A549 treated with DMSO at 1 μM for 4 hours (cell line): ENCODE measurements around the gene CD68. TPM values are rescaled to one million over a fixed set of nuclear protein-coding genes. Genes with fewer than 3 reads are reported as not detected.

ENCODE experiments used
- total RNA-seq: library from RNA; stranded (reverse); fragments of 200-300 nt; extraction: Qiagen RNA extraction; gene quantifications from 5 replicates; pipeline ENCODE4 v1.2.3, GENCODE V29; 2022; ENCODE audit warnings: low read depth

CD68 gene, protein sequence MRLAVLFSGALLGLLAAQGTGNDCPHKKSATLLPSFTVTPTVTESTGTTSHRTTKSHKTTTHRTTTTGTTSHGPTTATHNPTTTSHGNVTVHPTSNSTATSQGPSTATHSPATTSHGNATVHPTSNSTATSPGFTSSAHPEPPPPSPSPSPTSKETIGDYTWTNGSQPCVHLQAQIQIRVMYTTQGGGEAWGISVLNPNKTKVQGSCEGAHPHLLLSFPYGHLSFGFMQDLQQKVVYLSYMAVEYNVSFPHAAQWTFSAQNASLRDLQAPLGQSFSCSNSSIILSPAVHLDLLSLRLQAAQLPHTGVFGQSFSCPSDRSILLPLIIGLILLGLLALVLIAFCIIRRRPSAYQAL
- 31.9 to 41.8 TPM (median 37.0 TPM) in 5 replicates for total RNA-seq

DNA sequence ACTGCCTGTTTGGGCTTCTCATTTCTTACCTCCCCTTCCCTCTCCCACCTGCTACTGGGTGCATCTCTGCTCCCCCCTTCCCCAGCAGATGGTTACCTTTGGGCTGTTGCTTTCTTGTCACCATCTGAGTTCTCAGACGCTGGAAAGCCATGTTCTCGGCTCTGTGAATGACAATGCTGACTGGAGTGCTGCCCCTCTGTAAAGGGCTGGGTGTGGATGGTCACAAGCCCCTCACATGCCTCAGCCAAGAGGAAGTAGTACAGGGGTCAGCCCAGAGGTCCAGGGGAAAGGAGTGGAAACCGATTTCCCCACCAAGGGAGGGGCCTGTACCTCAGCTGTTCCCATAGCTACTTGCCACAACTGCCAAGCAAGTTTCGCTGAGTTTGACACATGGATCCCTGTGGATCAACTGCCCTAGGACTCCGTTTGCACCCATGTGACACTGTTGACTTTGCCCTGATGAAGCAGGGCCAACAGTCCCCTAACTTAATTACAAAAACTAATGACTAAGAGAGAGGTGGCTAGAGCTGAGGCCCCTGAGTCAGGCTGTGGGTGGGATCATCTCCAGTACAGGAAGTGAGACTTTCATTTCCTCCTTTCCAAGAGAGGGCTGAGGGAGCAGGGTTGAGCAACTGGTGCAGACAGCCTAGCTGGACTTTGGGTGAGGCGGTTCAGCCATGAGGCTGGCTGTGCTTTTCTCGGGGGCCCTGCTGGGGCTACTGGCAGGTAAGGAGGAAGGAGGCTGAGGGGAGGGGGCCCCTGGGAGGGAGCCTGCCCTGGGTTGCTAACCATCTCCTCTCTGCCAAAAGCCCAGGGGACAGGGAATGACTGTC is at the start of gene CD68:
Gene CD68, plus strand, starts transcription at position 638 of the 833 bp plus-strand sequence. Its CDS starts 40 bp downstream, at position 678.

DNA sequence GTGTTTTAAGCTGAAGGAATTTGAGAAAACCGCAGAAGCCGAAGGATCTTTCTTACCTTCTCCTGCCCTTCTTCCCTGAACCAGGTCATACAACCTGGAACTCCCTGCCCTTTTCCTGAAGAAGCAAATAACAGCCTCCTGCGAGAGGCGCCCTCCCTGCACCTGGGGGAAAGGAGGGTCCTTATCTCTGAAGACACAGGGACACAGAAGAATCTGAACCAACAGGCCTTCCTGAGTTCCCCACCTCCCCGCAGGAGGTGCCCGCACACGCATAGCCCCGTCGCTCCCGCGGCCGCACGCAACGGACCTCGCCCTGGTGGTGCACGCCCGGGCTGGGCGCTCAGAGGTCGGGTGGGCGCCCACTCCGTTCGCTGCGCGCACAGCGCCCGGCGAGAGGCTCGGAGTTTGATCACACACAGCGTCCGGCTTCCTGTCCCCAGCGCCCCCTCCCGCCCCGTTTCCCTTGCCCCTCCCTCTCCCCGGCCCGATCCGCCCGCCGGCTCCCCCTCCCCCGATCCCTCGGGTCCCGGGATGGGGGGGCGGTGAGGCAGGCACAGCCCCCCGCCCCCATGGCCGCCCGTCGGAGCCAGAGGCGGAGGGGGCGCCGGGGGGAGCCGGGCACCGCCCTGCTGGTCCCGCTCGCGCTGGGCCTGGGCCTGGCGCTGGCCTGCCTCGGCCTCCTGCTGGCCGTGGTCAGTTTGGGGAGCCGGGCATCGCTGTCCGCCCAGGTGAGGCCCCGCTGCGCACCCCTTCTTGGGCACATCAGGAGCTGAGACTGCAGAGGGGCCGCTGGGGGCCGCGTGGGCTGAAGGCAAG is 30.6 kb upstream of the CD68 start, which contains the start of gene TNFSF12:
Gene TNFSF12, plus strand, starts transcription at position 474 of the 816 bp plus-strand sequence. Its CDS starts 96 bp downstream, at position 570.

DNA sequence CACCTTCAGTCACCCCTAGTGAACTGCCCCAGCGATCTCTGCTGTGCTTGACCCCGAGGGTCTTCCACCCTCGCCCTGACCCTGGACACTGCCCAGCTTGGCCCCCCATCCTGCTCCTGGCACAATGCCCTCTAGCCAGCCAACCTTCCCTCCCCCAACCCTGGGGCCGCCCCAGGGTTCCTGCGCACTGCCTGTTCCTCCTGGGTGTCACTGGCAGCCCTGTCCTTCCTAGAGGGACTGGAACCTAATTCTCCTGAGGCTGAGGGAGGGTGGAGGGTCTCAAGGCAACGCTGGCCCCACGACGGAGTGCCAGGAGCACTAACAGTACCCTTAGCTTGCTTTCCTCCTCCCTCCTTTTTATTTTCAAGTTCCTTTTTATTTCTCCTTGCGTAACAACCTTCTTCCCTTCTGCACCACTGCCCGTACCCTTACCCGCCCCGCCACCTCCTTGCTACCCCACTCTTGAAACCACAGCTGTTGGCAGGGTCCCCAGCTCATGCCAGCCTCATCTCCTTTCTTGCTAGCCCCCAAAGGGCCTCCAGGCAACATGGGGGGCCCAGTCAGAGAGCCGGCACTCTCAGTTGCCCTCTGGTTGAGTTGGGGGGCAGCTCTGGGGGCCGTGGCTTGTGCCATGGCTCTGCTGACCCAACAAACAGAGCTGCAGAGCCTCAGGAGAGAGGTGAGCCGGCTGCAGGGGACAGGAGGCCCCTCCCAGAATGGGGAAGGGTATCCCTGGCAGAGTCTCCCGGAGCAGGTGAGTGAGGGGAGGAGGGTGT is 20.7 kb upstream of the CD68 start, which contains the start of gene TNFSF13:
Gene TNFSF13, plus strand, starts transcription at position 207 of the 776 bp plus-strand sequence. Its CDS starts 290 bp downstream, at position 497.

DNA sequence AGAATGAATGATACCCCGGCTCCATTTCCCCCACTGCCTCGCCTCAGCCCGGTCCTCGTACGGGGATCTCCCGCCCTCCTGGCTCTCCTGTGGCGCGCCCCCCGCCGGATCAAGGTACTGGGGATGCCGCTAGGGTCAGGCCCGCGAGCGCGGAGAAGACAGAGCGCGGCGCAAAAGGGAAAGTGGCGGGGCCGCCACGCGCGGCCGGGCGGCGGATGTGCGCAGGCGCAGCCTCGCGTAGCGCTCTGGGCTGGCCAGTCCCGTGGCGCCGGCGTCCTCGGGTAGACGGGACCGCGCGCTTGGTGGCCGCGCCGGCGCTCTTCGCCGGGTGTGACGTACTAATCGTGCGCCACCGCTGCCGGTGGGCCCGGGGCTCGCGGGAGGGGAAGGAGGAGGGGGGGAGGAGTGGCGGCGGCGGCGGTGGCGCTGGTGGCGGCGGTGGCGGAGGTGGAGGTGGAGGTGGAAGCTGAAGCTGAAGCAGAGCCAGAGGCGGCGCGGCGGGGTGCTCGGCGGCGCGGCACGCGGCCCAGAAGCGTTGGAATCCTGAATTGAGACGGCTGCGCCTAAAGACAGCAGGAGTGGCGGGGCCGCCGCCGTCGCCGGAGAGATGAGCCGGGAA is 17.7 kb upstream of the CD68 start, which contains the start of gene SENP3:
Gene SENP3, plus strand, starts transcription at position 331 of the 619 bp plus-strand sequence. CDS start 1,158 bp downstream, outside the sequence.

DNA sequence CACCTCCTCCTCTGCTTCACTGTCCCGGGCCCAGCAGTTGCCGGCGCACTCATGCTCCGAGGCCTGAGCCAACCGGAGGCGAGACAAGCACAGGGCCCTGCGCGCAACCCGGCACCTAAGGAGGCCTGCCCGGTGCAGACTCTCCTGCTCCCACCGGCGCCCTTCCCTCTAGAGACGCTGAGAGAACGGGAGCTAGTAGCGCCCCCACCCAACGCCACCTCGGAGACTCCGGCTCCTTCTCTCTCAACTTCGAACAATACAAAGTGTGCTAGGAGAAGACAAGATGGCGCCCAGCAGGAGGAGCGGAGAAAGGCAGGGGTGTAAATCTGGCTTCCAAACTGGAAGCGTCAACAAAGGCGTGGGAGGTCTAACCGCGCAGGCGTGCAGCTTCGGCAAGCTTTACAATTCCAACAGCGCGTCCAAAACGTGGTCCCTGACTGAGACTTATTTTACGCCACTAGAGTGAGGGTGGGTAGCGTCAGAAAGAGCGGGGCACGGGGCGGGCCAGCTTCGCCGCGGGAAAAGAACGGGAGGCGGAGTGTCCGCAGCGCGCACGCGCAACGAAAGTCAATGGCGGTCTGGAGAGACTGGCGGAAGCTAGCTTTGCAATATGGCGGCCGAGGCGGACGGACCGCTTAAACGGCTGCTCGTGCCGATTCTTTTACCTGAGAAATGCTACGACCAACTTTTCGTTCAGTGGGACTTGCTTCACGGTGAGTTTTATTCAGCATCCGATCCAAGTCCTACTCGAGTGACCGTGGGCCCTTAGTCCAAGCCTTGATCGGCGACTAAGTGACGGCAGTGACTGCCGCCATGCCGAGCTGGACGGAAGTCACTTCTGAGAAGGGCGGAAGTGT is 4.0 kb downstream of the CD68 start, which contains the start of gene MPDU1:
Gene MPDU1, plus strand, starts transcription at position 600 of the 857 bp plus-strand sequence. Its CDS starts 11 bp downstream, at position 611.

DNA sequence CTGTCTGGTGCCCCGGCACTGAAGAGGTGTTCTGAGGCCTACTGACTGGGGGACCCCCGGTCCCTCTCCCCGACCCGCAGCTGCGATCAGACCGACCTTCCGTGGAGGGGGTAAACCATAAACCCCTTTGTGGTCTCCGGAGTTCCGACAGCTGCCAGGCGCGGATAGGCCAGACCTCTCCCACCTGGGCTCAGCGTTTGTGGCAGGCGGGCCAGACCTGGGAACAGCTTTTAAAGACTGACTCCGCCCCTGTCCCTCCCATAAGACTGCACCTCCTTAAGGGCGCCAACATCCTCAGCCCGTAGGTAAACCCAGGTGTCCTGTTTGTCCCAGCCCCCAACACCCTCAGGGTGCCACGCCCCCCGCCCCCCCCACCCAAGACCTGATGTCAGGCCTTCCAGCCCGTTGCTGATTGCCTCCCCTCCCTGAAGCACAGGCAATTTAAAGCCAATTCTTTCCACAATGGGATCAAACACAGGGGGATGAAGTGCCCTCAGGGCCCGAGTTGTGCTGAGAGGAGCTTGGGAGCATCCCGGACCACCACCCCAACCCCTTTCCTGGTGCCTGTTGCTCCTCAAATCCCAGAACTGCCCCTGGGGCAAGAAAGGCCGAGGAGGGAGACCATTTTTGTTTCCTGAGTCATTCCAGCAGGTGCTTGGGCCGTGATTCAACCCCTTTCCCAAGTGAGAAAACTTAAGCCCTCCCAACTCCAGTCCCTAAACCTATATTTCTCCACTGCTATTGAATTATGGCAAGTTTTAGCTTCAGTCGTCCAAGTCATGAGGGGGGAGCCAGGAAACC is 10.7 kb downstream of the CD68 start, which contains the start of gene SOX15:
Gene SOX15, minus strand, starts transcription at position 204 of the 801 bp plus-strand sequence. CDS start 418 bp downstream, outside the sequence.

DNA sequence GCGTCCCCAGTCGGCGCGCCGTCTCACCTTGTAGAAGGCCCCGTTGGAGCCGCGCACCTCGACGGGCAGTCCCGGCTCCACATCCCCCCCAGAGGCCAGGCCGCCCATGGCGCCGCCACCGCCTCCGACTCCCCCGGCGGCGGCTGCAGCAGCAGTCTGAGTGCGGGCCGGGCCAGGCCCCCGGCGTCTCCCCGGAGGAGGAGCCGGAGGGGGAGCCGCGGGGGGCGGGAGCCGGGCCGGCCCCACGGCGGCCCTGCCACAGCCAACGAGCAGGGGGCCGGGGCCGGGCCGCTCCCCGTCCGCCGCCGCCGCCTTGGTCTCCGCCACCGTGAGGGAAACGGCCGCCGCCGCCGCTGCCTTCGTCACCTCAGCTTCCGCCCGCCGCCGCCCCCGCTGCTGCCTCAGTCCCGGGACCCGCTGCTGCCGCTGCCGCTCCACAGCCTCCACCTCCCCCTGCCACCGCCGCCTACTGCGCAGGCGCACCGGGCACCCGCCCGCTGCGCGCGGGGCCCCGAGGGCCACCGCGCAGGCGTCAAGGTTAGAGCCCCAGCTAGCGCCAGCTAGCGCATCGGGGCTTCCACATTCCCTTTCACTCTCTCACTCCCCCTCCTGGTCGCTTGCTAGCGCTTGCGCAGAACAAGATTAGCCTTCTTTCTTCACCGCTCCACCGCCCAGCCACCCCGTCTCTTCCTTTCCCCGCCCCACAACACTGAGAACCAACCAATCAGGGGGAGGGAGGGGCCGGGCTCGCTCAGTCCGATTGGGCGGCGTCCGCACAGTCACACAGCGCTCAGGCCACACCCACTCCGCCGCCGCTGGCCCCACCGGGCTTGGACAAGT is 35.2 kb downstream of the CD68 start, which contains the start of gene FXR2:
Gene FXR2, minus strand, starts transcription at position 473 of the 840 bp plus-strand sequence. Its CDS starts 365 bp downstream, at position 108.

DNA sequence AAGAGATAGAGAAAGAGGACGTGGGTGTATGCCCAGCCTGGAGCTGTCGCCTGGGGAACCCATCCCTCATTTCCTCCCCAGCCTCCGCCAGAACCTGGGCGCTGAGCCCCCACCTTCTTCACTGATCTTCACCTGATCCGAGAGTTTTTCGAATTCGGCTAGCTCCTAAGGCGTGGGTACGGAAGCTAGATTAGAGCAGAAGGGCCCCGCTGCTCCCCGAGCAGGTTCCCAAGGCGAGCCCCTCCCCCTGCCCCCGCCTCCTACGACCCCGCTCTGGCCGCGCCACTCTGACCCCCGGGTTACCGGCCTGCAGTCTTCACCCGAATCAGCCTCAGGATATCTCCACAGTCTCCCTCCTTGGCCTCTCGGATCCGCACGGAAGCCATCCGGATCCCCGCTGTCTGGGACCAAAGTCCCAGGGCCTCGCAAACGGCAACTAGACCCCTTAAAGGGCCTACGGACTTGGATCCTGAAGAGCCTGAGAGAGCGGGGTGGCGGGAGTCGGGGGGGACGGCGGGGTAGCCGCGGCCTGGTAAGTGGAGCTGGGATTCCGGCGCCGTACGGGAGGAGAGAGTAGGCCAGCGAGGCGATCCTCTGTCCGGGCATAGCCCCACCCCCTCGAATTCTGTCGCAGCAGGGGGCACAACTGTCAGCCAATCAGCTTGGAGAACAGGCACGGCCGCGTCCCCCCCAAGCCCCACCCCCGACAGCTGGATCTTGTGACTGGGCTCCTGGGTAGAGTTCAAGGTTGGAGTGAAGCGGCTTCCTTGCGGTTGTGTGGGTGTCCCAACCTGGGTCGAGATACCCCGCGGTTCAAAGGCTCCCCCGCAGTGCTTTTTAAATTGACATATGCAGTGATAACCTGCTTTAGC is 48.0 kb downstream of the CD68 start, which contains the start of gene SAT2:
Gene SAT2, minus strand, starts transcription at position 572 of the 872 bp plus-strand sequence. Its CDS starts 186 bp downstream, at position 386.

DNA sequence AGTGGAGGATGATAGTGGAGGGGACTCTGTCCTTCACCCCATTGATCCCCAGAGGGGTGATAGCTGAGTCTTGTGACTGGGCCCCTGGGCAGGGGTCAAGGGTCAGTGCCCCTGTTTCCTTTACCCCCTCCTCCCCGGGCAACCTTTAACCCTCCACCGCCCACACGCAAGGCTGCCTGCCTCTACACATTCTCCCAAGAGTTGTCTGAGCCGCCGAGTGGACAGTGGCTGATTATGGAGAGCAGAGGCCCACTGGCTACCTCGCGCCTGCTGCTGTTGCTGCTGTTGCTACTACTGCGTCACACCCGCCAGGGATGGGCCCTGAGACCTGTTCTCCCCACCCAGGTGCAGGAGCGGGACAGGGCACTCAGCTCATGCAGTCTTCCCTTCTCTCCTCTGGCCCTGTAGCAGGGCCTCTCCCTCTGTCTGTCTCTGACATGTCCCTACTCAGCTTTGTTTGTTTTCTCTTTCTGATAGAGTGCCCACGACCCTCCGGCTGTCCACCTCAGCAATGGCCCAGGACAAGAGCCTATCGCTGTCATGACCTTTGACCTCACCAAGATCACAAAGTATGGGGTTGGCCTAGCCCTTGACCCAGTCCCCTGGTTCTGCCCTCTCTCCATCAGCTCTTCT is 50.6 kb downstream of the CD68 start, which contains the start of gene SHBG:
Gene SHBG, plus strand, starts transcription at position 197 of the 633 bp plus-strand sequence. Its CDS starts 38 bp downstream, at position 235.

Other genes starting within 250 kb of the CD68 start
- 3.9 to 7.6 TPM (median 4.2 TPM) in 5 replicates for gene ACAP1, start 243.1 kb upstream of the CD68 start, total RNA-seq
- gene KCTD11, start 227.5 kb upstream of the CD68 start, total RNA-seq, result 12.5 to 15.9 TPM (median 13.7 TPM) in 5 replicates
- not detected in 5 replicates for gene TMEM95, start 224.5 kb upstream of the CD68 start, total RNA-seq
- gene TNK1, start 198.5 kb upstream of the CD68 start, total RNA-seq, result 1.3 to 1.8 TPM (median 1.6 TPM) in 5 replicates
- gene PLSCR3, start 185.1 kb upstream of the CD68 start, total RNA-seq, result 34.1 to 39.8 TPM (median 34.4 TPM) in 5 replicates
- gene TMEM256, start 175.5 kb upstream of the CD68 start, total RNA-seq, result 181 to 226 TPM (median 200 TPM) in 5 replicates
- 15.4 to 21.5 TPM (median 18.0 TPM) in 5 replicates for gene NLGN2, start 171.8 kb upstream of the CD68 start, total RNA-seq
- 0.08 TPM in 1 of 5 replicates, not detected in the others for gene SPEM1, start 159.3 kb upstream of the CD68 start, total RNA-seq
- gene SPEM2, start 154.0 kb upstream of the CD68 start, total RNA-seq, result 0.07 TPM in 1 of 5 replicates, not detected in the others
- 0.03 TPM in 2 of 5 replicates, not detected in the others for gene SPEM3, start 150.8 kb upstream of the CD68 start, total RNA-seq
- gene TMEM102, start 144.2 kb upstream of the CD68 start, total RNA-seq, result 10.3 to 13.9 TPM (median 12.1 TPM) in 5 replicates
- gene FGF11, start 140.1 kb upstream of the CD68 start, total RNA-seq, result 0.86 to 1.3 TPM (median 1.1 TPM) in 5 replicates
- gene CHRNB1, start 134.6 kb upstream of the CD68 start, total RNA-seq, result 5.4 to 7.8 TPM (median 7.1 TPM) in 5 replicates
- gene ZBTB4, start 100.0 kb upstream of the CD68 start, total RNA-seq, result 21.4 to 26.2 TPM (median 24.4 TPM) in 5 replicates
- gene SLC35G6, start 98.2 kb upstream of the CD68 start, total RNA-seq, result not detected in 5 replicates
- gene POLR2A, start 95.3 kb upstream of the CD68 start, total RNA-seq, result 69.1 to 95.1 TPM (median 80.5 TPM) in 5 replicates
- 8.4 to 13.8 TPM (median 11.7 TPM) in 5 replicates for gene TNFSF12, start 30.6 kb upstream of the CD68 start, total RNA-seq
- gene TNFSF13, start 20.9 kb upstream of the CD68 start, total RNA-seq, result 0.53 to 0.94 TPM (median 0.70 TPM) in 5 replicates
- gene SENP3, start 17.7 kb upstream of the CD68 start, total RNA-seq, result 90.8 to 107 TPM (median 105 TPM) in 5 replicates
- 117 to 176 TPM (median 130 TPM) in 5 replicates for gene MPDU1, start 4.2 kb downstream of the CD68 start, total RNA-seq
- gene SOX15, start 10.5 kb downstream of the CD68 start, total RNA-seq, result 0.36 to 0.44 TPM (median 0.37 TPM) in 5 replicates
- 59.9 to 63.2 TPM (median 61.1 TPM) in 5 replicates for gene FXR2, start 35.3 kb downstream of the CD68 start, total RNA-seq
- gene SAT2, start 48.2 kb downstream of the CD68 start, total RNA-seq, result 75.9 to 92.6 TPM (median 88.1 TPM) in 5 replicates
- 0.38 to 0.70 TPM (median 0.50 TPM) in 5 replicates for gene SHBG, start 50.5 kb downstream of the CD68 start, total RNA-seq
- gene ATP1B2, start 71.3 kb downstream of the CD68 start, total RNA-seq, result 0.13 to 0.27 TPM (median 0.24 TPM) in 5 replicates
- 50.2 to 60.1 TPM (median 56.6 TPM) in 5 replicates for gene TP53, start 107.9 kb downstream of the CD68 start, total RNA-seq
- gene WRAP53, start 108.8 kb downstream of the CD68 start, total RNA-seq, result 33.2 to 47.3 TPM (median 45.3 TPM) in 5 replicates
- 1.2 to 1.9 TPM (median 1.6 TPM) in 5 replicates for gene EFNB3, start 125.6 kb downstream of the CD68 start, total RNA-seq
- gene DNAH2, start 138.1 kb downstream of the CD68 start, total RNA-seq, result 0.01 to 0.09 TPM (median 0.02 TPM) in 5 replicates